Activated naive CD4-positive, alpha-beta T cell treated with anti-CD3 and anti-CD28 coated beads for 36 hours (primary cell): Measurements from ENCODE around the gene FIGN. TPM values are rescaled to one million over a fixed set of nuclear protein-coding genes. Genes with fewer than 3 reads are reported as not detected.

Experiments used
- CTCF ChIA-PET: fragments of 350-600 bp; sonication (Branson Sonifier 250); formaldehyde crosslinking; loops from one replicate; lab custom pipeline; 2021; ENCODE audit warnings: antibody characterized with exemption; lab: Charles Lee
- DNase-seq: peaks from one replicate; pipeline ENCODE4 v3.0.0-alpha.2; 2020
- H3K27ac Mint-ChIP-seq: one replicate; pipeline ENCODE4 v1.8.0; 2021; ENCODE audit warnings: mild to moderate bottlenecking, mixed read lengths
- H3K27me3 Mint-ChIP-seq: one replicate; pipeline ENCODE4 v1.8.0; 2021; ENCODE audit warnings: low read depth, mixed read lengths
- H3K36me3 Mint-ChIP-seq: one replicate; pipeline ENCODE4 v1.8.0; 2021; ENCODE audit warnings: low read depth, mixed read lengths
- H3K4me1 Mint-ChIP-seq: one replicate; pipeline ENCODE4 v1.8.0; 2021; ENCODE audit warnings: low read depth, mixed read lengths
- H3K4me3 Mint-ChIP-seq: one replicate; pipeline ENCODE4 v1.8.0; 2021; ENCODE audit warnings: mild to moderate bottlenecking, moderate library complexity, mixed read lengths
- H3K9me3 Mint-ChIP-seq: one replicate; pipeline ENCODE4 v1.8.0; 2021; ENCODE audit warnings: mixed read lengths
- intact Hi-C: fragments of 100-400 bp; cut with micrococcal nuclease; formaldehyde crosslinking; loops from one replicate; pipeline ENCODE4 v1.15.1; 2023
- total RNA-seq, 2 experiments: library from RNA; stranded (reverse); gene quantifications; one replicate each; pipeline ENCODE4 v1.2.3, GENCODE V29; 2021

FIGN gene
- total RNA-seq, 2 experiments from 2014 or later = not detected

DNA sequence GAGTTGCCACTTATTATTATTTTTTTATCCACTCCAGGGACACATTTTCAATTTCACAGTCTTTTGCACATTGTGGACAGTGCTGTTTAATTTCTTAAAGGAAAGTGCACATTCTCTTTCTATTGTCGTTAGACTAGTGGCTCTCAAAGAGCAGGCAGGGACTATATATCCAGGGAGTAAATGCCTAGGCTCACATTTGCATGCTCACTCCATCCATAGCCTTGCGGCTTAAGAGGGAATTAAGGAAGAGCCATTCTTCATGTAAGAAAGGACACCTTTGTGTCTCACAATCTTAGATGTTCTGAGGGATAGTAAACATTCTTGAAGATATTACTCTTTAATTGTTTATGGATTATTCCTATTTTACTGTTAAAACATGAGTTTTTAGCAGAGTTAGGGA, 70.8 kb downstream of the FIGN start:
- no peak overlapping the region for H3K4me3 Mint-ChIP-seq
- no peak for DNase-seq
- H3K27ac Mint-ChIP-seq = no peak overlapping the region
- no peaks in the 10 kb centered on the region for H3K27me3 Mint-ChIP-seq
- no peaks in the 10 kb centered on the region for H3K4me1 Mint-ChIP-seq
- no peaks in the 10 kb centered on the region for H3K36me3 Mint-ChIP-seq
- CTCF ChIA-PET = no interaction called here
- peaks cover 7% of the 10 kb centered on the region for H3K9me3 Mint-ChIP-seq
- intact Hi-C loops = no loop called here

DNA sequence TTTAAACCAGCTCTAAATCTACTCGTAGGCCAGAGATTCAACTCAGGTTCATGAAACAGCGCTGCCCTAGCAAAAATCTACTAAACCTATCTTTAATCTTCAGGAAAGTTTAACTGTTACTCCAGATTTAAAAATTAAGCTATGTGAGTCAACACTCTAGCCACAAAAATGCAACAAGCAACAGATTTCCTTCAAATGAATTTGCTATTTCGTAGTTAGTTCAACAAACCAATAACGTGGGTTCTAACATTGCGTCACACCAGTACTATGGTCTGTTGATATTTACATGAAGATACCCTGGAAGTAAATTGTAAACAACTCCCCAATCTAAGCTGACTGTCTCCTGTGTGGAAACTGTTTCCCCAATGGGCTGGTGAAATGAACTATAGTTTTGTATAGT, 71.2 kb downstream of the FIGN start:
- H3K9me3 Mint-ChIP-seq = peaks cover 7% of the 10 kb centered on the region
- H3K4me1 Mint-ChIP-seq = no peaks in the 10 kb centered on the region
- H3K27ac Mint-ChIP-seq = no peak overlapping the region
- no peak overlapping the region for H3K4me3 Mint-ChIP-seq
- no peak for DNase-seq
- CTCF ChIA-PET = no interaction called here
- intact Hi-C loops = no loop called here
- no peaks in the 10 kb centered on the region for H3K27me3 Mint-ChIP-seq
- H3K36me3 Mint-ChIP-seq = no peaks in the 10 kb centered on the region

DNA sequence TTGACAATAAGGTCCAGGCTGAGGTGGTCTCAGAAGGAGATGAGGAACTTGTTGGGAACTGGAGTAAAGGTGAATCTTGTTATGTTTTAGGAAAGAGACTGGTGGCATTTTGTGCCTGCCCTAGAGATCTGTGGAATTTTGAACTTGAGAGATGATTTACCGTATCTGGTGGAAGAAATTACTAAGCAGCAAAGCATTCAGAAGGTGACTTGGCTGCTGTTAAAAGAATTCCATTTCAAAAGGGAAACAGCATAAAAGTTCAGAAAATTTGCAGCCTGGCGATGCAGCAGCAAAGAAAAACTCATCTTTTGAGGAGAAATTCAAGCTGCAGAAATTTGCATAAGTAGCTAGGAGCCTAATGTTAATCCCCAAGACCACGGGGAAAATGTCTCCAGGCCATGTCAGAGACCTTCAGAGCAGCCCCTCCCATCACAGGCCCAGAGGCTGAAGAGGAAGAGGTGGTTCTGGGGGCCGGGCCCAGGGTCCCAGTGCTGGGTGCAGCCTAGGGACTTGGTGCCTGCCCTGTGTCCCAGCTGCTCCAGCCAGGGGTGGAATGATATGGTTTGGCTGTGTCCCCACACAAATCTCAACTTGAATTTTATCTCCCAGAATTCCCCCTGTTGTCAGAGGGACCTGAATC, 73.5 kb downstream of the FIGN start:
- CTCF ChIA-PET = no interaction called here
- Mint-ChIP-seq H3K27me3 (no peaks in the 10 kb centered on the region), H3K4me3 (no peak overlapping the region), H3K9me3 (peaks cover 7% of the 10 kb centered on the region), H3K27ac (no peak overlapping the region), H3K4me1 (no peaks in the 10 kb centered on the region), H3K36me3 (no peaks in the 10 kb centered on the region)
- intact Hi-C loops = no loop called here
- no peak for DNase-seq

DNA sequence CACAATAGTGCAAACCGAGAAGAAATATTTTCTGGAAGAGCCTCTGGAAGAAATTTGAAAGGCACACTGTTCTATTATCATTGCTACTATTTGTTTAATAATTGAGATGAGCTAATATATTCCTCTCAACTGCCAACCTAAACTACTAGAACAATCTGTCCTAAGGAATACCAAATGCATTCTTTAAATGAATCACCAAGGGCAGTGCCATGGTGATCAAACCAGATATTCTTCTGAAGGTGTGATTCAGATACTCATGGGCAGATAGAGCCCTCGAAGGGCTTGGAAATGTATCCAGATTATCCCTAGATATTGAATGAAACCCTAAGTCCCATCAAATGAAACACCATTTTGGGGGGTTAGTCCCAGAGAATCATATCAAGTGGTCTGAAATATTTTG, 76.6 kb downstream of the FIGN start:
- CTCF ChIA-PET = no interaction called here
- Mint-ChIP-seq H3K4me1 (no peaks in the 10 kb centered on the region), H3K27ac (no peak overlapping the region), H3K9me3 (peaks cover 9% of the 10 kb centered on the region), H3K4me3 (no peak overlapping the region), H3K36me3 (no peaks in the 10 kb centered on the region), H3K27me3 (no peaks in the 10 kb centered on the region)
- intact Hi-C loops = no loop called here
- DNase-seq = no peak

DNA sequence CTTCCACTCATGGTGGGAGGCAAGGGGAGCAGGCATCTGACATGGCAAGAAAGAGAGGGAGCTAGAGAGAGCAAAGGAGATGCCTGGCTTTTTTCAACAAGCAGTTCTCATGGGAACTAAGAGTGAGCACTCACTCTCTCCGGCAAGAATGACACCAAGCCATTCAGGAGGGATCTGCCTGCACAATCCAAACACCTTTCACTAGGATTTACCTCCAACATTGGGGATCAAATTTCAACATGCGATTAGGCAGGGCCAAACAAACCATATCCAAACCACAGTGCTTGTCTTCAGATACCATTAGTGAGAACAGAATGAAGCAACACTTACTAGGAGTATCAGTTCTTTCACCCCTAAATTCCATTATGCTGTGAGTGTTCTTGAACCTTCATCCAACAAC, 77.3 kb downstream of the FIGN start:
- CTCF ChIA-PET = no interaction called here
- Mint-ChIP-seq H3K4me3 (no peak overlapping the region), H3K27me3 (no peaks in the 10 kb centered on the region), H3K4me1 (no peaks in the 10 kb centered on the region), H3K9me3 (peaks cover 9% of the 10 kb centered on the region), H3K36me3 (no peaks in the 10 kb centered on the region), H3K27ac (no peak overlapping the region)
- intact Hi-C loops = no loop called here
- DNase-seq = no peak

DNA sequence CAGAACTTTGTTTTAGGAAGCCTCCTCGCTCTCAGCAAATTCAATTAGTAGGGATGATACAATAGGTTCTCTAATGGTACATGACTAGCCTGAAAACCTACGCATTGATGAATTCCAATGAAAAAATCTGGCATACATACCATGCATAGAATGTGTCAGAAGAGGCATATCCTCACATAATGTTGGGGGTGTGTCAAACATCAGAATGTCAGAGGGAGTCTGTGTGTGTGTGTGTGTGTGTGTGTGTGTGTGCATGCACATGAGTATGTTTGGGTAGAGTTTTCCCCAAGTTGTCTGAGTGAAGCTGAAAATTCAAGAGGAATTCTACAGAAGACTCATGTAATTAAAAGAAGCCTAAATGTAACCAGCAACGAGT, 78.5 kb downstream of the FIGN start:
- CTCF ChIA-PET = no interaction called here
- Mint-ChIP-seq H3K4me3 (no peak overlapping the region), H3K9me3 (peaks cover 6% of the 10 kb centered on the region), H3K27ac (no peak overlapping the region), H3K4me1 (no peaks in the 10 kb centered on the region), H3K36me3 (no peaks in the 10 kb centered on the region), H3K27me3 (no peaks in the 10 kb centered on the region)
- intact Hi-C loops = no loop called here
- no peak for DNase-seq

DNA sequence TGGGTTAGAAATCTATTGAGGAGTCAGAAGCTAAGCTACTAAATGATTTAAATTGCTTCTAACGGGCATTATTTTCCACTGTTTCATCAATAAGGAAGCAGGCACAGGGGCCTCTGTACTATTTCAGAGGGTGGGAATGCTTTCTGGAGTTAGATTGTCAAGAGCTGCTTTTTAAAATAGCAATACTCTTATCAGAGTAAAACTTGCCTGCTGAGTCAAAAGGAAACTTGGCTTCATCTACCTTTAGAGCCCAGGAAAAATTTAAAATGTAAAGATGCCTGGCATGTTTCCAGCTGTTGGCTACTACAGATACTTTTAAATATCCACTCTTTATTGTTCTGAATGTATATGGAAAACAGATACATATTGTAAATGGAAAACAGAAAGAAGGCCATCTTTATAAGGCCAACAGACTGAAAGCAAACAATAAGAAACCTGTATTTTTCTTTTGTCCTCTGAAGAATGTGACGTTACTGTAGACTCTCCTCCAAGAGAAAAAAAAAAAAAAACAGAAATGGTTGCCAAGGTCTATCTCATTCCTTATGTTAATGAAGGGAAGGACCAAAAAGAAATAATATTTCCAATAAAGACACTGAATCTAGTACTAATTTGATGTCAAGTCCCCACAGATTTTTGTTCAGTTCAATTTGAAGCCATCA, 79.1 kb downstream of the FIGN start:
- Mint-ChIP-seq H3K36me3 (no peaks in the 10 kb centered on the region), H3K27me3 (no peaks in the 10 kb centered on the region), H3K27ac (no peak overlapping the region), H3K4me3 (no peak overlapping the region), H3K4me1 (no peaks in the 10 kb centered on the region), H3K9me3 (peaks cover 3% of the 10 kb centered on the region)
- no peak for DNase-seq
- CTCF ChIA-PET = no interaction called here
- intact Hi-C loops = no loop called here

DNA sequence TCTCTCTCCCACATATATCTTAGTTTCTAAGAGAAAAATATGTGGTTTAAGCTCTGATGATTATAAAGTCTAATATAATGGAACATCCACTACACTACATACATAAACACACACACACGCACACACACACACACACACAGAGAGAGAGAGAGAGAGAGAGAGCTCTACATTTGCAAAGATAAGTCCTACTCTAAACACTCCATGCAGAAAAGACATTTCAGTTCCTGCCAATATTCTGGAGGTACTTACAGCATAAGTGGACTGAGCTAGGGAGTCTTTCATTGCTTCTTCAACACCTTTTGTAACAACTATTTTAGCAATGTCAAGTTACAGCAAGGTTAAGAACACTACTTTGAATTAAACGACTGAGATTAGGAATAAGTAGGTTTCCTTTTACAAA, 80.1 kb downstream of the FIGN start:
- Mint-ChIP-seq H3K36me3 (no peaks in the 10 kb centered on the region), H3K4me1 (no peaks in the 10 kb centered on the region), H3K27ac (no peak overlapping the region), H3K4me3 (no peak overlapping the region), H3K27me3 (no peaks in the 10 kb centered on the region), H3K9me3 (peaks cover 2% of the 10 kb centered on the region)
- DNase-seq = no peak
- CTCF ChIA-PET = no interaction called here
- intact Hi-C loops = no loop called here

DNA sequence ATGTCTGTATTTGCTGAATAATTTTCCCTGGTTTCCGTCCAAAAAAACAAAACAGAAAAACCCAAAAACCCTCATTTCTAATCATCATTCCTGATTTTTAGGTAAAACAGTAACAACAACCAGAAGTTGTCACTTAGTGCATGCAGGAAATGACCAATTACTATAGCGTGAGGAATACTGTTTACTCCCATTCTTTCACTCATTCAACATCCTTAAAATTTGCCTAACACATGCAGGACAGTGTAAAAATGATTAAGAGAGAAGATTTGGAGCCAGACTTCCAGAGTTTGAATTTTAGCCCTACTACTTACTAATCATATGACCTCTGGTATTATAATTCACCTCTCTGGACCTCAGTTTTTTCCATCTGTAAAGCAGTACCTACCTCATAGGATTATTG, 83.1 kb downstream of the FIGN start:
- Mint-ChIP-seq H3K4me3 (no peak overlapping the region), H3K9me3 (peaks cover 2% of the 10 kb centered on the region), H3K27ac (no peak overlapping the region), H3K36me3 (no peaks in the 10 kb centered on the region), H3K27me3 (no peaks in the 10 kb centered on the region), H3K4me1 (no peaks in the 10 kb centered on the region)
- intact Hi-C loops = no loop called here
- CTCF ChIA-PET = no interaction called here
- no peak for DNase-seq

DNA sequence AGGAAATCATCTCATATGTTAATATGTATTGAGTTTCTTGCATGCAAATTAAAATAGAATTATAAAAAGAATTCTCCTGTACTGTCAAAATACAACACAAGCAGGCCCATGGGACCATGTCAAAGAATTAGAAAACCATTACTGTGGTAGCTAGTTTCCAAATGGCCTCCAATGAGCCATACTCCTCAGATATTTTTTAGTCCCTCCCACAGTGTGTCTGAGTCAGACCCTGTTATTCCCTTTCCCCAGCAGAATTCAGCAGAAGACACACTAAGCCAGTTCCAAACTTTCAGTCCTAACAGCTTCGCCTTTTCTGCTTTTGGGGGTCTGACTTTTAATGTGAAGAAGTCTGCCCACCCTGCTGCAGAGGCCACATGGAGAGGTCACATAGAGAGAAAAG, 86.7 kb downstream of the FIGN start:
- H3K4me3 Mint-ChIP-seq = no peak overlapping the region
- CTCF ChIA-PET = no interaction called here
- H3K27ac Mint-ChIP-seq = no peak overlapping the region
- DNase-seq = no peak
- H3K27me3 Mint-ChIP-seq = no peaks in the 10 kb centered on the region
- no peaks in the 10 kb centered on the region for H3K4me1 Mint-ChIP-seq
- H3K36me3 Mint-ChIP-seq = no peaks in the 10 kb centered on the region
- H3K9me3 Mint-ChIP-seq = no peaks in the 10 kb centered on the region
- intact Hi-C loops = no loop called here

DNA sequence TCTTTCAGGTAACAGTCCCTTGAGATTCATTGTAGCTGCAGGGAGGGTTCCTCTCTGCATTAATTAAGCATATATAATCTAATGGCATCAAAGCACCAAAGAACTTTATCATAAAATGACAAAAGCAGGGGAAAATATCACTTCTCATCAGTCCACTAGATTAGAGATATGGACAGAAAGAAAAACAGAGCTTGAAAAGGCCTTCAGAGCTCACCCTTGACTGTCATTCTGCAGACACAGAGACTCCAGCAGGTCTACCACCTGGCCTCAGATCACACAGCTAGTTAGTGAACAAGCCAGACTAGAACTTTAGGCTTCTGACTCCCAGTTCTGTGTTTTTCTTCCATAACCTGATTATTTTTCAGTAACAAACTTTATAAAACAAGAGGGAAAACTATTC, 88.5 kb downstream of the FIGN start:
- Mint-ChIP-seq H3K4me1 (no peaks in the 10 kb centered on the region), H3K9me3 (no peaks in the 10 kb centered on the region), H3K36me3 (no peaks in the 10 kb centered on the region), H3K4me3 (no peak overlapping the region), H3K27me3 (no peaks in the 10 kb centered on the region), H3K27ac (no peak overlapping the region)
- no peak for DNase-seq
- CTCF ChIA-PET = interaction anchor here (0.6 kb wide), 1 partner anchor 22 kb away, joined by 3 read pairs; no protein-coding TSS in a partner anchor
- intact Hi-C loops = no loop called here

DNA sequence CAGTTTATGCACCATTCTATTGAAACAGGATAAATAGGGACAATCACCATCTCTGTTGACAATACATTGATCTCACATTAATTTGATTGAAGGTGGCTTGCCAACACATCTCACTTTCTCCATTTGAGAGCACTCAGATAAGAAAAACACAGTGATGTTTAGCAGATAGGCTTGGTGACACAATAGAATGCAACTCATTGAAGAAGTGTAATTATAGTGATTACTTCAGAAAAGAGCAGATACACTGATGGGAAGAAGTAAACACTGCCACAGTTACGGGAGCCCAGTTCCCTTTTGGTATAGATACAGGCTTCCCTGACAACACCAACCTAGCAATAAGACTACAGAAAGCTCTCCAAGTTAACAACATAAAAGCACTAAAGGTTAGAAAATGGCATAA, 89.1 kb downstream of the FIGN start:
- CTCF ChIA-PET = no interaction called here
- no peaks in the 10 kb centered on the region for H3K4me1 Mint-ChIP-seq
- no peak for DNase-seq
- H3K36me3 Mint-ChIP-seq = no peaks in the 10 kb centered on the region
- no peak overlapping the region for H3K4me3 Mint-ChIP-seq
- H3K9me3 Mint-ChIP-seq = no peaks in the 10 kb centered on the region
- intact Hi-C loops = no loop called here
- no peak overlapping the region for H3K27ac Mint-ChIP-seq
- no peaks in the 10 kb centered on the region for H3K27me3 Mint-ChIP-seq

DNA sequence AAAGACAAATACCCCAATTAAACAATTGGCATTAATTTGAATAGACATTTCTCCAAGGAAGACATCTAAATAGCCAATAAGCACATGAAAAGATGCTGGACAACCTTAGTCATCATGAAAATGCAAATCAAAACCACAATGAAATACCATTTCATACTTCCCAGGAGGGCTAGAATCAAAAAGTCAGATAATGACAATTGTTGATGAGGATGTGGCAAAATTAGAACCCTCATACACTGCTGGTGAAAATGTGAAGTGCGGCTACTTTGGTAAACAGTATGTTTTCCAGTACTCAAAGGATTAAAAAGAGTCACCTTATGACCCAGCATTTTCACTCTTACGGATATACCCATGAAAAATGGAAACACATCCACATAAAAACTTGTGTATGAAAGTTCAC, 91.6 kb downstream of the FIGN start:
- CTCF ChIA-PET = no interaction called here

More for the DNA sequence above, 91.6 kb downstream of the FIGN start:
- Mint-ChIP-seq H3K4me1 (no peaks in the 10 kb centered on the region), H3K36me3 (no peaks in the 10 kb centered on the region), H3K4me3 (no peak overlapping the region), H3K27ac (no peak overlapping the region), H3K9me3 (no peaks in the 10 kb centered on the region), H3K27me3 (no peaks in the 10 kb centered on the region)
- intact Hi-C loops = no loop called here
- DNase-seq = no peak
